Measurements from ENCODE around the gene SLC8B1.

Gene SLC8B1

DNA sequence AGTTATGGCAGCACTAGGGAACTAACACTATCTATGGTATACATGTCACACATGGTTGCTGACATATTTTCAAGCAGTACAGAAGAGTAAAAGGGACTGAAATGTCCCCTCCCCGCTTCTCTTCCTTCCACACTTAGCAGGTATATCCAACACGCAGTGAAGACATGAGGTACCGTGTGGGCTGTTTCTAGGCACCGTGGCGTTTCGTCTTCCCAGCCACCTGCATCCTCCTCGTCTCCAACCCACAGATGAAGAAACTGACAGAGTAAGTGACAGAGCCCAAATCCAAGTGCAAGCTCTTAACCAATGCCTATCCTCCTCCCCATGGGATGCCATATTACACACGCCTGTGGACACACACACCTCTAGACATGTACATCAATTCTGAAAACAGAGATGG, 32.4 kb downstream of the SLC8B1 start:
- H3K27me3 ChIP-seq (ENCODE audit: control insufficient read depth, insufficient read depth, low read length): no peaks in the 10 kb centered on the region
- H3K27ac ChIP-seq (ENCODE audit: low read depth, low read length): no peak overlapping the region
- H3K9ac ChIP-seq (ENCODE audit: low read length): no peak overlapping the region
- H3K4me3 ChIP-seq (ENCODE audit: low read depth, low read length): no peak overlapping the region
- H3K4me1 ChIP-seq (ENCODE audit: control insufficient read depth, insufficient read depth, low read length): peaks cover 35% of the 10 kb centered on the region
- H3K36me3 ChIP-seq (ENCODE audit: control insufficient read depth, insufficient read depth, low read length): 0 out of 2 replicates have a peak, but pooled peaks cover 3% of the 10 kb centered on the region
- H3K9me3 ChIP-seq (ENCODE audit: control insufficient read depth, insufficient read depth, low read depth, low read length): no peaks in the 10 kb centered on the region

GRCh38 chr12:113301811-113302210, 33.1 kb downstream of the SLC8B1 start:
- H3K27me3 ChIP-seq (ENCODE audit: control insufficient read depth, insufficient read depth, low read length): no peaks in the 10 kb centered on the region
- H3K4me1 ChIP-seq (ENCODE audit: control insufficient read depth, insufficient read depth, low read length): peaks cover 35% of the 10 kb centered on the region
- no peak overlapping the region for H3K27ac ChIP-seq (ENCODE audit: low read depth, low read length)
- no peak overlapping the region for H3K9ac ChIP-seq (ENCODE audit: low read length)
- H3K36me3 ChIP-seq (ENCODE audit: control insufficient read depth, insufficient read depth, low read length): 0 out of 2 replicates have a peak, but pooled peaks cover 3% of the 10 kb centered on the region
- H3K4me3 ChIP-seq (ENCODE audit: low read depth, low read length): no peak overlapping the region
- no peaks in the 10 kb centered on the region for H3K9me3 ChIP-seq (ENCODE audit: control insufficient read depth, insufficient read depth, low read depth, low read length)

DNA sequence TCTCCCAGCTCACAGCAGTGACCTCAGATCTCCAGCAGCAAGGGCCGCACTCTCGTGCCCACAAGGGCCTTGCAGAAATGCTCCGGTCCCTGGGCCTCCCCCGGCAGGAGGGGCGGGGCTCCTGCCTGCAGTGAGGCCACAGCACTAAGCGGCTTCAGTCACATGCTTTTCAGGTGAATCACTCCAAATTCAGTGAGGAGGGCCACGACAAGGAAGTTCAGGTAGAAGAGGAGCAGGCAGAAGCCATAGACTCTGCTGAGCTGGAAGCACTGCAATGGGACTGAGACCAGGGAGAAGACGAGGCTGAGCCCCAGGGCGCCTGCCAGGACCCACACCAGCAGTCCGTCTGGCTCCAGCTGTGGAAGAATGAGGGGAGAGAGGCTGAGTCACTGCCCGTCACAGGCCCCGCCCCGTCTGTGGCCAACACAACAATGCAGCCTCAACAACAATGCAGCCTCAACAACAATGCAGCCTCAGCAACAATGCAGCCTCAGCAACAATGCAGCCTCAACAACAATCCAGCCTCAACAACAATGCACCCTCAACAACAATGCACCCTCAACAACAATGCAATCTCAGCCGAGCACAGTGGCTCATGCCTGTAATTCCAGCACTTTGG, 35.2 kb downstream of the SLC8B1 start:
- Histone ChIP-seq H3K4me3 (ENCODE audit: low read depth, low read length) (no peak overlapping the region), H3K27ac (ENCODE audit: low read depth, low read length) (peak overlapping the region; percentile 58; the same call in 1 of the 2 replicates), H3K4me1 (ENCODE audit: control insufficient read depth, insufficient read depth, low read length) (peaks cover 35% of the 10 kb centered on the region), H3K36me3 (ENCODE audit: control insufficient read depth, insufficient read depth, low read length) (peaks cover 2% of the 10 kb centered on the region; the same call in 1 of the 2 replicates), H3K27me3 (ENCODE audit: control insufficient read depth, insufficient read depth, low read length) (no peaks in the 10 kb centered on the region), H3K9me3 (ENCODE audit: control insufficient read depth, insufficient read depth, low read depth, low read length) (no peaks in the 10 kb centered on the region), H3K9ac (ENCODE audit: low read length) (peak overlapping the region; percentile 66)

GRCh38 chr12:113298861-113299545, 35.9 kb downstream of the SLC8B1 start:
- Histone ChIP-seq H3K27me3 (ENCODE audit: control insufficient read depth, insufficient read depth, low read length) (no peaks in the 10 kb centered on the region), H3K36me3 (ENCODE audit: control insufficient read depth, insufficient read depth, low read length) (peaks cover 2% of the 10 kb centered on the region; the same call in 1 of the 2 replicates), H3K9me3 (ENCODE audit: control insufficient read depth, insufficient read depth, low read depth, low read length) (no peaks in the 10 kb centered on the region), H3K4me3 (ENCODE audit: low read depth, low read length) (no peak overlapping the region), H3K27ac (ENCODE audit: low read depth, low read length) (peak overlapping the region; percentile 58; the same call in 1 of the 2 replicates), H3K9ac (ENCODE audit: low read length) (peak overlapping the region; percentile 66), H3K4me1 (ENCODE audit: control insufficient read depth, insufficient read depth, low read length) (peaks cover 35% of the 10 kb centered on the region)

GRCh38 chr12:113298472-113298817, 36.5 kb downstream of the SLC8B1 start:
- Histone ChIP-seq H3K4me1 (ENCODE audit: control insufficient read depth, insufficient read depth, low read length) (peaks cover 33% of the 10 kb centered on the region), H3K9ac (ENCODE audit: low read length) (no peak overlapping the region), H3K27ac (ENCODE audit: low read depth, low read length) (no peak overlapping the region), H3K9me3 (ENCODE audit: control insufficient read depth, insufficient read depth, low read depth, low read length) (no peaks in the 10 kb centered on the region), H3K36me3 (ENCODE audit: control insufficient read depth, insufficient read depth, low read length) (peaks cover 4% of the 10 kb centered on the region; the same call in 1 of the 2 replicates), H3K27me3 (ENCODE audit: control insufficient read depth, insufficient read depth, low read length) (no peaks in the 10 kb centered on the region), H3K4me3 (ENCODE audit: low read depth, low read length) (no peak overlapping the region)

DNA sequence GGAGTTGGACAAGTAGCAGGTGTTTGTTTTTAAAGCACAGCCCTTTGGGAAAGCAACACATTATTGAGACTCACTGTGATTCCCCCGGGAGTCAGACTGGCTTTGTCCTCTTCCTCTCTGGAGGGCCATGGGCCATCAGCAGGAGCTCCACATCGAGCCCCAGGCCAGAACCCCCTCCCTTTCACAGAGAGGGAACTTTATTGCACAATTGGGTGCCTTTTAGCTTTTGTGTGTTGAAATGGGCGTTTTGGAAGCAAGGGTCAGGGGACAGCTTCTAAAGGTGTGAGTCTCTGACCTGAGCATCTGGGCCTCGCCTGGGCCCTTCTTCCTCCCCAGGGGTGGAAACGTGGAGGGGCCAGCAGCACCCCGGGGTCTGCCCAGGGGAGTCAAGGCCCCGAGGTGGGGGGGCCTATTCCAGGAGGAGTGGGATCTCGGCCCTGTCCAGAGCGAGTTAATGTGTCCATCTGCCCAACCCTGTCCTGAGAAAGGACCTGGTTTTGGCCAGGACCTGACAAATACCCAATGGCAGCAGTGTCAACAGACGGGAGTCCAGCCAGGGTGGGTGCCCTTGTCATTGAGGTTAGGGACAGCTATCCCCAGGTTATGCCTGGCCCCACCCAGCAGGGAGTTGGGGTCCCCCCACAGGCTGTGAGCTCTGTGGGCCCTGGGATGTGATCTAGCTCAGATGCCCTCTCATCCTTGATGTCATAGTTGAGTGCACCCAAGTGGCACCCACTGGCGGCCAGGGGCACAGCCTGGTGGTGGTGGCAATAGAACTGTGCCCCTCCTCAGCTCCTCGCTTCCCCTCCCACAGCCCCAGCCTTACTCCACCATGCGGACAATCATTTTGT, 37.1 kb downstream of the SLC8B1 start:
- no peaks in the 10 kb centered on the region for H3K9me3 ChIP-seq (ENCODE audit: control insufficient read depth, insufficient read depth, low read depth, low read length)
- H3K4me1 ChIP-seq (ENCODE audit: control insufficient read depth, insufficient read depth, low read length): peaks cover 27% of the 10 kb centered on the region

DNA sequence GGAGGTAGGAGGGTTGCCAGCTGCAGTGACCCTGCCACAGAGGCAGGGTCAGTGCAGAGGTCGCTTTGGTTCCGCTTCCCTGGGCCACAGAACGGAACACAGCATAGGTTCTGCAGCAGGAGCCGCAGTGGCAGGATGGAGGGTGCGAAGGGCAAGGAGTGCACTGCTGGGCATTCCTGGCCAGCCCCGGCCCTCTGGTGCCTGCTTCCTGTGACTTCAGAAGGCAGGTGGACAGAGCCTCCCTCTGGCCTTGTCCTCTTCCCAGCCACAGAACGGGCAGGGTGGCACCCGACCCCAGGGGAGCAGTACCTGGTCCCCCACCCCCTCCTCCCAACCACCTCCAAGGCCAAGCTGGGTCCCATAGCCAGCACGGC, 37.7 kb downstream of the SLC8B1 start:
- Histone ChIP-seq H3K9me3 (ENCODE audit: control insufficient read depth, insufficient read depth, low read depth, low read length) (no peaks in the 10 kb centered on the region), H3K27me3 (ENCODE audit: control insufficient read depth, insufficient read depth, low read length) (no peaks in the 10 kb centered on the region), H3K4me1 (ENCODE audit: control insufficient read depth, insufficient read depth, low read length) (peaks cover 21% of the 10 kb centered on the region), H3K36me3 (ENCODE audit: control insufficient read depth, insufficient read depth, low read length) (peaks cover 16% of the 10 kb centered on the region), H3K27ac (ENCODE audit: low read depth, low read length) (no peak overlapping the region), H3K9ac (ENCODE audit: low read length) (no peak overlapping the region), H3K4me3 (ENCODE audit: low read depth, low read length) (no peak overlapping the region)

More for the DNA sequence above, 37.1 kb downstream of the SLC8B1 start:
- H3K27ac ChIP-seq (ENCODE audit: low read depth, low read length): no peak overlapping the region
- no peak overlapping the region for H3K9ac ChIP-seq (ENCODE audit: low read length)
- H3K27me3 ChIP-seq (ENCODE audit: control insufficient read depth, insufficient read depth, low read length): no peaks in the 10 kb centered on the region
- H3K36me3 ChIP-seq (ENCODE audit: control insufficient read depth, insufficient read depth, low read length): peaks cover 10% of the 10 kb centered on the region
- H3K4me3 ChIP-seq (ENCODE audit: low read depth, low read length): no peak overlapping the region

GRCh38 chr12:113296557-113297213, 38.2 kb downstream of the SLC8B1 start:
- H3K36me3 ChIP-seq (ENCODE audit: control insufficient read depth, insufficient read depth, low read length): peaks cover 22% of the 10 kb centered on the region
- H3K9ac ChIP-seq (ENCODE audit: low read length): no peak overlapping the region
- H3K4me1 ChIP-seq (ENCODE audit: control insufficient read depth, insufficient read depth, low read length): peaks cover 16% of the 10 kb centered on the region
- H3K9me3 ChIP-seq (ENCODE audit: control insufficient read depth, insufficient read depth, low read depth, low read length): no peaks in the 10 kb centered on the region
- no peak overlapping the region for H3K4me3 ChIP-seq (ENCODE audit: low read depth, low read length)
- H3K27ac ChIP-seq (ENCODE audit: low read depth, low read length): no peak overlapping the region
- H3K27me3 ChIP-seq (ENCODE audit: control insufficient read depth, insufficient read depth, low read length): no peaks in the 10 kb centered on the region

- H3K9ac ChIP-seq (ENCODE audit: low read length): no peak overlapping the region
- no peaks in the 10 kb centered on the region for H3K9me3 ChIP-seq (ENCODE audit: control insufficient read depth, insufficient read depth, low read depth, low read length)
- H3K27me3 ChIP-seq (ENCODE audit: control insufficient read depth, insufficient read depth, low read length): no peaks in the 10 kb centered on the region
- no peak overlapping the region for H3K27ac ChIP-seq (ENCODE audit: low read depth, low read length)
- H3K4me1 ChIP-seq (ENCODE audit: control insufficient read depth, insufficient read depth, low read length): peaks cover 14% of the 10 kb centered on the region
- no peak overlapping the region for H3K4me3 ChIP-seq (ENCODE audit: low read depth, low read length)
- peaks cover 26% of the 10 kb centered on the region for H3K36me3 ChIP-seq (ENCODE audit: control insufficient read depth, insufficient read depth, low read length)
These were observed 38.9 kb downstream of the SLC8B1 start for GRCh38 chr12:113295886-113296556.

- Histone ChIP-seq H3K4me3 (ENCODE audit: low read depth, low read length) (no peak overlapping the region), H3K27ac (ENCODE audit: low read depth, low read length) (no peak overlapping the region)
These were observed 41.8 kb downstream of the SLC8B1 start for GRCh38 chr12:113293100-113293499.

More at GRCh38 chr12:113293100-113293499, 41.8 kb downstream of the SLC8B1 start:
- Histone ChIP-seq H3K36me3 (ENCODE audit: control insufficient read depth, insufficient read depth, low read length) (peaks cover 49% of the 10 kb centered on the region), H3K9me3 (ENCODE audit: control insufficient read depth, insufficient read depth, low read depth, low read length) (no peaks in the 10 kb centered on the region), H3K27me3 (ENCODE audit: control insufficient read depth, insufficient read depth, low read length) (no peaks in the 10 kb centered on the region), H3K9ac (ENCODE audit: low read length) (no peak overlapping the region), H3K4me1 (ENCODE audit: control insufficient read depth, insufficient read depth, low read length) (no peaks in the 10 kb centered on the region)

Measured in HUES6 (cell line).